Renal pelvis (tissue), 4 donors: ENCODE measurements around the gene PDCD2L. TPM values are rescaled to one million over a fixed set of nuclear protein-coding genes. Genes with fewer than 3 reads are reported as not detected.
"Not testable (repeated sequence)": the region's sequence is repeated elsewhere in the genome, so short reads cannot be mapped to it uniquely, and the experiment has no call there.

Source experiments
- DNase-seq: peaks from one replicate; pipeline ENCODE4 v3.0.0-alpha.2; 2013
- polyA plus RNA-seq, 3 donors: library from polyadenylated mRNA; unstranded; fragments of 120-200 nt; gene quantifications; one replicate each; pipeline ENCODE4 v1.2.1, GENCODE V29; 2013; ENCODE audit not compliant: insufficient read length in 3 of 3

Gene PDCD2L
- polyA plus RNA-seq, 3 donors, result 12.0 to 13.8 (median 12.2) TPM

- DNase-seq, result no peak
These were observed 57.3 kb downstream of the PDCD2L start for GRCh38 chr19:34461375-34462100.

- DNase-seq, result not testable (repeated sequence)
These were observed 60.6 kb downstream of the PDCD2L start for GRCh38 chr19:34464785-34465184.

- no peak for DNase-seq
These were observed 64.2 kb downstream of the PDCD2L start for GRCh38 chr19:34468409-34468808.

GRCh38 chr19:34469026-34469425 lies 64.8 kb downstream of the PDCD2L start:
- not testable (repeated sequence) for DNase-seq

- DNase-seq, result no peak
These were observed 67.9 kb downstream of the PDCD2L start for GRCh38 chr19:34471906-34472700.

- no peak for DNase-seq
These were observed 70.2 kb downstream of the PDCD2L start for GRCh38 chr19:34474233-34474989.

GRCh38 chr19:34475026-34475974 lies 71.1 kb downstream of the PDCD2L start:
- DNase-seq, result no peak

Other genes starting within 250 kb of the PDCD2L start
- 100 to 1,000 TPM; 155 to 179 (median 178) TPM for gene LSM14A, start 231.9 kb upstream of the PDCD2L start, polyA plus RNA-seq
- 10 to 100 TPM; 28.3 to 38.5 (median 35.9) TPM for gene GARRE1, start 149.8 kb upstream of the PDCD2L start, polyA plus RNA-seq
- gene GPI, start 39.2 kb upstream of the PDCD2L start, polyA plus RNA-seq, result 100 to 1,000 TPM; 180 to 198 (median 194) TPM
- gene UBA2, start 24.0 kb downstream of the PDCD2L start, polyA plus RNA-seq, result 100 to 1,000 TPM; 165 to 189 (median 184) TPM
- gene WTIP, start 77.4 kb downstream of the PDCD2L start, polyA plus RNA-seq, result 10 to 100 TPM; 36.6 to 43.7 (median 39.1) TPM